GM12873 (cell line): Measurements from ENCODE around the gene UPK3BL2.
"Not testable (repeated sequence)": the region's sequence is repeated elsewhere in the genome, so short reads cannot be mapped to it uniquely, and the experiment has no call there.

Experiments
- CTCF ChIP-seq: IDR thresholded peaks from 2 replicates; pipeline ENCODE4 v1.5.1; 2012; ENCODE audit warnings: low read depth, mild to moderate bottlenecking, moderate library complexity, low read length, control low read depth; ENCODE audit not compliant: insufficient read depth; ENCODE audit errors: missing control alignments

The UPK3BL2 gene

GRCh38 chr7:102543596-102543995 lies at the start of gene UPK3BL2:
TSS of gene UPK3BL2 (minus strand) at chr7:102543696. CDS start at chr7:102543636, 60 bp downstream.
- not testable (repeated sequence) for TF ChIP-seq CTCF

- TF ChIP-seq CTCF, result peak; percentile 56
Observed at GRCh38 chr7:102572261-102573239, 29.1 kb upstream of the UPK3BL2 start, which contains the start of gene POLR2J3. TSS of gene POLR2J3 (minus strand) at chr7:102572583. CDS start at chr7:102572521, 62 bp downstream.

GRCh38 chr7:102550808-102551422 lies 7.4 kb upstream of the UPK3BL2 start, which contains the start of gene SPDYE2:
TSS of gene SPDYE2 (plus strand) at chr7:102551226. CDS start at chr7:102553256, 2,030 bp downstream.
- TF ChIP-seq CTCF, result not testable (repeated sequence)

GRCh38 chr7:102517550-102518147 lies 25.8 kb downstream of the UPK3BL2 start, which contains the start of gene RASA4B:
TSS of gene RASA4B (minus strand) at chr7:102517777. CDS start at chr7:102517710, 67 bp downstream.
- TF ChIP-seq CTCF, result not testable (repeated sequence)
